GM06990 (cell line): Measurements from ENCODE around the gene RNF182.
"Not testable (repeated sequence)": the region's sequence is repeated elsewhere in the genome, so short reads cannot be mapped to it uniquely, and the experiment has no call there.

Experiments
- DNase-seq: peaks from one replicate; pipeline ENCODE4 v3.0.0-alpha.2; 2011; ENCODE audit not compliant: insufficient read length; ENCODE audit errors: extremely low read depth
- H3K27me3 ChIP-seq: replicated peaks from 2 replicates; pipeline ENCODE4 v1.6.0; 2011; ENCODE audit warnings: low read length; ENCODE audit not compliant: control insufficient read depth, insufficient read depth
- H3K36me3 ChIP-seq: 2 replicates; pipeline ENCODE4 v1.5.1; 2011; ENCODE audit warnings: low read length; ENCODE audit not compliant: control insufficient read depth, insufficient read depth
- H3K4me3 ChIP-seq: replicated peaks from 2 replicates; pipeline ENCODE4 v1.5.1; 2011; ENCODE audit warnings: low read depth, mild to moderate bottlenecking, control low read depth, low read length
- CTCF ChIP-seq: IDR thresholded peaks from 2 replicates; pipeline ENCODE4 v1.5.1; 2011; ENCODE audit warnings: low read length, control low read depth, mild to moderate bottlenecking, inconsistent platforms; ENCODE audit not compliant: insufficient read depth, poor library complexity, severe bottlenecking

Gene RNF182

GRCh38 chr6:13924949-13925881, at the start of gene RNF182:
RNF182 (plus strand) TSS chr6:13924952; CDS start chr6:13977120, 52,168 bp downstream.
- no peak for TF ChIP-seq CTCF
- H3K36me3 ChIP-seq: no peaks in the 10 kb centered on the region
- DNase-seq: no peak
- H3K27me3 ChIP-seq: peaks cover 1% of the 10 kb centered on the region; the same call in 1 of the 2 replicates
- peak within 1 kb of the TSS; percentile 28 for H3K4me3 ChIP-seq

GRCh38 chr6:13877051-13877450, 47.7 kb upstream of the RNF182 start:
- H3K36me3 ChIP-seq: no peaks in the 10 kb centered on the region
- no peaks in the 10 kb centered on the region for H3K27me3 ChIP-seq
- no peak for TF ChIP-seq CTCF
- DNase-seq: no peak
- no peak overlapping the region for H3K4me3 ChIP-seq

- DNase-seq, H3K36me3 ChIP-seq, H3K27me3 ChIP-seq, H3K4me3 ChIP-seq: not testable (repeated sequence)
Measured at GRCh38 chr6:13880061-13880663, 44.6 kb upstream of the RNF182 start.

- DNase-seq: no peak
- no peak for TF ChIP-seq CTCF
- Histone ChIP-seq H3K36me3 (no peaks in the 10 kb centered on the region), H3K27me3 (no peaks in the 10 kb centered on the region), H3K4me3 (no peak overlapping the region)
Measured at GRCh38 chr6:13881621-13882165, 43.1 kb upstream of the RNF182 start.

- Histone ChIP-seq H3K36me3 (no peaks in the 10 kb centered on the region), H3K27me3 (no peaks in the 10 kb centered on the region), H3K4me3 (no peak overlapping the region)
- no peak for TF ChIP-seq CTCF
- no peak for DNase-seq
Measured at GRCh38 chr6:13883966-13884365, 40.8 kb upstream of the RNF182 start.

- no peak overlapping the region for H3K4me3 ChIP-seq
- DNase-seq: no peak
- no peak for TF ChIP-seq CTCF
- no peaks in the 10 kb centered on the region for H3K36me3 ChIP-seq
- no peaks in the 10 kb centered on the region for H3K27me3 ChIP-seq
Measured at GRCh38 chr6:13884397-13884796, 40.4 kb upstream of the RNF182 start.
